22Rv1 (cell line): Measurements from ENCODE around the gene SCUBE1.

ENCODE experiments used
- CTCF ChIP-seq: fragments of 450-650 bp; IDR thresholded peaks from 2 replicates; pipeline ENCODE4 v1.5.1; 2017; ENCODE audit warnings: mild to moderate bottlenecking
- ZFX ChIP-seq: fragments of 450-650 bp; IDR thresholded peaks from 2 replicates; pipeline ENCODE4 v1.6.1; 2017; ENCODE audit warnings: antibody characterized with exemption, borderline replicate concordance

DNA sequence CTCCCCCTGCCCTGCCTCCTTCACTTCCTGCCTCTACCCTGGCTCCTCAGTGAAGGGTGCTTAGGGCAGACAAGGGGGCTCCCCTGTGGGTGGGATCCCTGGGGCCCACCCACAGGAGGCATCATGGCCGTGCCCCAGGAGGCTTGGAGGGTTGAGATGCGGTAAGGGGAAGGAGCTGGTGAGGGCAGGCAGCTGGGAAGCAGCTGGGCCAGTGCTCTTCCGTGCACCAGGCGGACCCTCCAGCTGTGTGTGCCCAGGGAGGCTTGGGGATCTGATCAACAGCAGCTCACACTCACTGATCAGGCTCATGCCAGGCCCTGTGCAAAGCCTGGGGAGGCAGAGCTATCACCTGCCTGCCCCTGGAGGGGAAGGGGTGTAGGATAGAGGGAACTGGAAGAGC, 97.0 kb downstream of the SCUBE1 start:
- no peak for TF ChIP-seq CTCF
- no peak for TF ChIP-seq ZFX
